22Rv1 (cell line): ENCODE data around the gene CLEC16A.

ENCODE experiments used
- ZFX ChIP-seq: fragments of 450-650 bp; IDR thresholded peaks from 2 replicates; pipeline ENCODE4 v1.6.1; 2017; ENCODE audit warnings: antibody characterized with exemption, borderline replicate concordance
- TF ChIP-seq, protein P1 (sequence below): fragments of 450-650 bp; IDR thresholded peaks from 2 replicates; pipeline ENCODE4 v1.5.1; 2017; ENCODE audit warnings: mild to moderate bottlenecking

DNA sequence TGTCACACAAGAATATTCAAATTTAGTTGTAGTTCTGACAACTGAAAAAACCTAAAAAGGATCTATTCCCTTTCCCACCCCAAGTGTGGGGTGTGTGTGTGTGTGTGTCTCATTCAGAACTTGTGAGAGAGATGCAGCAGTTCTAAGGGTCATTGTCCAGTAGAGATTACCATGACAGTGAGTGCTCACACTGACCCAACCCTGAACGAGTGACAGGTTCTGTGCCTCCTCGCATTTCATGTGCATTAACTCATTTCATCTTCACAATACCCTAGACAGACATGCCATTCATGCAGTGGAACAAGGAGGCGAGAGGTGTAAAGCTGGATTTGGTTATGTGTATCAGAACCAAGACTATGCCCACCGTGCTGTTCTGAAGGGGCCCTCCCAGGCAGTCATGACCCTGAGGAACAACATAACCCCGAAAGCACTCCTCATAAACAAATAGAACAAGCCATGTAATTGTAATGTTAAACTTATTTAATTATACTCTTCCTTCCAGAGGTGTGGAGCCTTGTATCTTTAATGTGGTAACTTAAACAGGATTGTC is 102.1 kb downstream of the CLEC16A start:
- TF ChIP-seq, protein P1, sequence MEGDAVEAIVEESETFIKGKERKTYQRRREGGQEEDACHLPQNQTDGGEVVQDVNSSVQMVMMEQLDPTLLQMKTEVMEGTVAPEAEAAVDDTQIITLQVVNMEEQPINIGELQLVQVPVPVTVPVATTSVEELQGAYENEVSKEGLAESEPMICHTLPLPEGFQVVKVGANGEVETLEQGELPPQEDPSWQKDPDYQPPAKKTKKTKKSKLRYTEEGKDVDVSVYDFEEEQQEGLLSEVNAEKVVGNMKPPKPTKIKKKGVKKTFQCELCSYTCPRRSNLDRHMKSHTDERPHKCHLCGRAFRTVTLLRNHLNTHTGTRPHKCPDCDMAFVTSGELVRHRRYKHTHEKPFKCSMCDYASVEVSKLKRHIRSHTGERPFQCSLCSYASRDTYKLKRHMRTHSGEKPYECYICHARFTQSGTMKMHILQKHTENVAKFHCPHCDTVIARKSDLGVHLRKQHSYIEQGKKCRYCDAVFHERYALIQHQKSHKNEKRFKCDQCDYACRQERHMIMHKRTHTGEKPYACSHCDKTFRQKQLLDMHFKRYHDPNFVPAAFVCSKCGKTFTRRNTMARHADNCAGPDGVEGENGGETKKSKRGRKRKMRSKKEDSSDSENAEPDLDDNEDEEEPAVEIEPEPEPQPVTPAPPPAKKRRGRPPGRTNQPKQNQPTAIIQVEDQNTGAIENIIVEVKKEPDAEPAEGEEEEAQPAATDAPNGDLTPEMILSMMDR = no peak
- TF ChIP-seq ZFX = no peak
